Right cardiac atrium (tissue), 5 donors: ENCODE measurements around the gene ACBD7. TPM values are rescaled to one million over a fixed set of nuclear protein-coding genes. Genes with fewer than 3 reads are reported as not detected.

Experiments used
- ATAC-seq, 2 donors: fragments of 200-7000 bp; cut with Tn5 transposase; one replicate each; pipeline versions ENCODE4 v1.8.0 to v1.9.1; 2020; ENCODE audit warnings: moderate library complexity in 2 of 2, mild to moderate bottlenecking in 1 of 2
- DNase-seq, 3 donors: peaks; one replicate each; pipeline ENCODE4 v3.0.0-alpha.2; 2020
- H3K27ac ChIP-seq: one replicate; pipeline ENCODE4 v1.5.1; 2013; ENCODE audit warnings: mild to moderate bottlenecking, low read length, control low read depth, moderate library complexity
- H3K27me3 ChIP-seq: one replicate; pipeline ENCODE4 v1.6.1; 2013; ENCODE audit not compliant: control insufficient read depth, insufficient read depth
- H3K4me1 ChIP-seq: one replicate; pipeline ENCODE4 v1.6.1; 2013; ENCODE audit warnings: low read length; ENCODE audit not compliant: control insufficient read depth, insufficient read depth
- H3K4me3 ChIP-seq: one replicate; pipeline ENCODE4 v1.5.1; 2013; ENCODE audit warnings: low read length, control low read depth
- H3K9me3 ChIP-seq: one replicate; pipeline ENCODE4 v1.6.1; 2013; ENCODE audit warnings: low read length; ENCODE audit not compliant: control insufficient read depth
- WGBS: extraction: QIAGEN DNeasy Blood & Tissue Kit; methylation state at CpG from one replicate; pipeline ENCODE4 v1.1.7; 2013; 5-methylcytosine and 5-hydroxymethylcytosine counted together
- intact Hi-C, 4 donors: fragments of 100-400 bp; cut with DNase I; formaldehyde crosslinking; loops; one replicate each; pipeline versions ENCODE4 v1.11.0 to v1.14.0; 2022 to 2023
- polyA plus RNA-seq: library from polyadenylated mRNA; stranded (reverse); fragments of 200-250 nt; gene quantifications from one replicate; pipeline ENCODE4 v1.2.3, GENCODE V29; 2013
- total RNA-seq, 4 donors: library from RNA; stranded (reverse); fragmentation: NEBNext Ultra II Directional; extraction: Animal tissue kit (Norgen Biotek cat#: 25700); gene quantifications; one replicate each; pipeline ENCODE4 v1.2.1, GENCODE V29; 2021
- donor health status: healthy with polysubstance abuse.
- donor health status: DM: no; HTN: yes; CAD: no.
- donor health status: DM: no; HTN: no; CAD: no.
- donor health status: DM: no; HTN: yes; CAD: no; lungs with severe emphysema.
- donor health status: DM: yes; HTN: yes; CAD: no.

ACBD7 gene
- total and polyA plus RNA-seq, 5 donors = not detected

GRCh38 chr10:15091418-15091817 lies 2.8 kb upstream of the ACBD7 start:
- no peaks in the 10 kb centered on the region for H3K4me1 ChIP-seq
- no peaks in the 10 kb centered on the region for H3K9me3 ChIP-seq
- no peak for ATAC-seq
- H3K27ac ChIP-seq = no peak overlapping the region
- no peaks in the 10 kb centered on the region for H3K27me3 ChIP-seq
- intact Hi-C loops = loop anchor here in 1 of 4 donors (10.0 kb wide), 1 partner anchor 137 kb away; the partner anchor contains the start of genes DCLRE1C and MEIG1
- WGBS = 84% methylated on average over 5 of the region's 5 CpGs
- no peak for DNase-seq
- H3K4me3 ChIP-seq = no peak overlapping the region

- peak overlapping the region; percentile 30 for H3K27ac ChIP-seq
Observed at GRCh38 chr10:15084502-15084922, 4.1 kb downstream of the ACBD7 start.

GRCh38 chr10:15083674-15084501 lies 4.7 kb downstream of the ACBD7 start:
- DNase-seq (no peak), ATAC-seq (peak in 1 of 2 donors; percentile 6)
- peaks cover 5% of the 10 kb centered on the region for H3K4me1 ChIP-seq
- H3K9me3 ChIP-seq = no peaks in the 10 kb centered on the region
- no peaks in the 10 kb centered on the region for H3K27me3 ChIP-seq
- intact Hi-C loops = no loop called here
- H3K27ac ChIP-seq = peak overlapping the region; percentile 30
- 65% methylated on average over 18 of the region's 18 CpGs for WGBS
- peak overlapping the region; percentile 36 for H3K4me3 ChIP-seq

More at GRCh38 chr10:15084502-15084922, 4.1 kb downstream of the ACBD7 start:
- Histone ChIP-seq H3K9me3 (no peaks in the 10 kb centered on the region), H3K4me3 (peak overlapping the region; percentile 36), H3K27me3 (no peaks in the 10 kb centered on the region), H3K4me1 (peaks cover 5% of the 10 kb centered on the region)
- DNase-seq (peak in 2 of 3 donors; percentile 26 to 66), ATAC-seq (peak; percentile 88 to 90)
- intact Hi-C loops = no loop called here
- WGBS = 18% methylated on average over 7 of the region's 7 CpGs

- Histone ChIP-seq H3K9me3 (no peaks in the 10 kb centered on the region), H3K4me3 (no peak overlapping the region), H3K27me3 (no peaks in the 10 kb centered on the region), H3K4me1 (no peaks in the 10 kb centered on the region), H3K27ac (no peak overlapping the region)
- 96% methylated on average over 3 of the region's 3 CpGs for WGBS
- ATAC-seq (no peak), DNase-seq (no peak)
- intact Hi-C loops = no loop called here
Observed at GRCh38 chr10:15075421-15075820, 13.2 kb downstream of the ACBD7 start.

GRCh38 chr10:15072358-15072757 lies 16.2 kb downstream of the ACBD7 start:
- Histone ChIP-seq H3K9me3 (no peaks in the 10 kb centered on the region), H3K4me1 (no peaks in the 10 kb centered on the region), H3K27ac (no peak overlapping the region), H3K4me3 (no peak overlapping the region), H3K27me3 (no peaks in the 10 kb centered on the region)
- WGBS = 96% methylated on average over 5 of the region's 5 CpGs
- no peak for ATAC-seq
- DNase-seq = no peak
- intact Hi-C loops = no loop called here

GRCh38 chr10:15069230-15069629 lies 19.3 kb downstream of the ACBD7 start:
- no peak for DNase-seq
- Histone ChIP-seq H3K27ac (no peak overlapping the region), H3K9me3 (no peaks in the 10 kb centered on the region), H3K4me3 (no peak overlapping the region), H3K4me1 (no peaks in the 10 kb centered on the region), H3K27me3 (no peaks in the 10 kb centered on the region)
- intact Hi-C loops = no loop called here
- WGBS = 68% methylated on average over 4 of the region's 4 CpGs
- no peak for ATAC-seq

- 87% methylated on average over 3 of the region's 3 CpGs for WGBS
- Histone ChIP-seq H3K27ac (no peak overlapping the region), H3K27me3 (no peaks in the 10 kb centered on the region), H3K4me1 (no peaks in the 10 kb centered on the region), H3K4me3 (no peak overlapping the region), H3K9me3 (no peaks in the 10 kb centered on the region)
- ATAC-seq = no peak
- no peak for DNase-seq
- intact Hi-C loops = no loop called here
Observed at GRCh38 chr10:15068802-15069201, 19.8 kb downstream of the ACBD7 start.

- no peaks in the 10 kb centered on the region for H3K27me3 ChIP-seq
- H3K27ac ChIP-seq = no peak overlapping the region
- ATAC-seq (no peak), DNase-seq (no peak)
- intact Hi-C loops = no loop called here
- no peaks in the 10 kb centered on the region for H3K4me1 ChIP-seq
- WGBS = 83% methylated on average over 5 of the region's 5 CpGs
- H3K4me3 ChIP-seq = no peak overlapping the region
- no peaks in the 10 kb centered on the region for H3K9me3 ChIP-seq
Observed at GRCh38 chr10:15067154-15067553, 21.4 kb downstream of the ACBD7 start.

- WGBS = 73% methylated on average over 2 of the region's 2 CpGs
- H3K4me3 ChIP-seq = no peak overlapping the region
- ATAC-seq = no peak
- H3K27ac ChIP-seq = no peak overlapping the region
- H3K9me3 ChIP-seq = no peaks in the 10 kb centered on the region
- H3K4me1 ChIP-seq = no peaks in the 10 kb centered on the region
- DNase-seq = no peak
- intact Hi-C loops = no loop called here
- H3K27me3 ChIP-seq = no peaks in the 10 kb centered on the region
Observed at GRCh38 chr10:15060638-15061037, 27.9 kb downstream of the ACBD7 start.

GRCh38 chr10:15059914-15060313 lies 28.7 kb downstream of the ACBD7 start:
- intact Hi-C loops = no loop called here
- ATAC-seq (no peak), DNase-seq (no peak)
- Histone ChIP-seq H3K27me3 (no peaks in the 10 kb centered on the region), H3K9me3 (no peaks in the 10 kb centered on the region), H3K27ac (no peak overlapping the region), H3K4me3 (no peak overlapping the region), H3K4me1 (no peaks in the 10 kb centered on the region)
- WGBS = 88% methylated on average over 4 of the region's 4 CpGs

- ATAC-seq (no peak), DNase-seq (no peak)
- no peak overlapping the region for H3K27ac ChIP-seq
- WGBS = 50% methylated on average over 1 of the region's 1 CpG
- H3K4me1 ChIP-seq = no peaks in the 10 kb centered on the region
- H3K27me3 ChIP-seq = no peaks in the 10 kb centered on the region
- H3K4me3 ChIP-seq = no peak overlapping the region
- no peaks in the 10 kb centered on the region for H3K9me3 ChIP-seq
- intact Hi-C loops = no loop called here
Observed at GRCh38 chr10:15058689-15059088, 29.9 kb downstream of the ACBD7 start.
